ENCODE measurements around the gene RFESD. TPM values are rescaled to one million over a fixed set of nuclear protein-coding genes. Genes with fewer than 3 reads are reported as not detected.
"Not testable (repeated sequence)": the region's sequence is repeated elsewhere in the genome, so short reads cannot be mapped to it uniquely, and the experiment has no call there.

Gene RFESD
- total and polyA plus RNA-seq, 8 donors = 1.7 to 3.2 (median 2.0) TPM; not detected in 4

GRCh38 chr5:95697781-95698681 is 51.5 kb downstream of the RFESD start:
- H3K4me1 ChIP-seq = no peaks in the 10 kb centered on the region
- WGBS, 5 donors = 49 to 61% (median 56%) methylated on average over 7 of the region's 7 CpGs
- H3K27me3 ChIP-seq = no peaks in the 10 kb centered on the region
- no peak overlapping the region for H3K4me3 ChIP-seq
- H3K27ac ChIP-seq = no peak overlapping the region
- TF ChIP-seq POLR2AphosphoS5 (IDR thresholded peaks at IDR 0.05) = no peak
- no peak for TF ChIP-seq CTCF (IDR thresholded peaks at IDR 0.05)
- TF ChIP-seq EP300 (IDR thresholded peaks at IDR 0.05) = no peak
- no peak for TF ChIP-seq POLR2A (IDR thresholded peaks at IDR 0.05)
- H3K9me3 ChIP-seq = no peaks in the 10 kb centered on the region
- no peaks in the 10 kb centered on the region for H3K36me3 ChIP-seq
- DNase-seq = no peak
- intact Hi-C loops (cut with DNase I; ENCODE audit: low total_unique reads) = no loop called here

GRCh38 chr5:95699337-95699736 is 52.8 kb downstream of the RFESD start:
- no peak overlapping the region for H3K4me3 ChIP-seq
- no peak for TF ChIP-seq EP300 (IDR thresholded peaks at IDR 0.05)
- TF ChIP-seq POLR2AphosphoS5 (IDR thresholded peaks at IDR 0.05) = no peak
- intact Hi-C loops (cut with DNase I; ENCODE audit: low total_unique reads) = no loop called here
- no peak for DNase-seq
- H3K9me3 ChIP-seq = no peaks in the 10 kb centered on the region
- H3K4me1 ChIP-seq = no peaks in the 10 kb centered on the region
- 96 to 100% (median 97%) methylated on average over 1 of the region's 1 CpG for WGBS, 5 donors
- H3K27me3 ChIP-seq = no peaks in the 10 kb centered on the region
- no peak overlapping the region for H3K27ac ChIP-seq
- no peaks in the 10 kb centered on the region for H3K36me3 ChIP-seq

GRCh38 chr5:95701074-95701473 is 54.5 kb downstream of the RFESD start:
- Histone ChIP-seq H3K9me3 (no peaks in the 10 kb centered on the region), H3K36me3 (no peaks in the 10 kb centered on the region), H3K27me3 (no peaks in the 10 kb centered on the region), H3K4me3 (no peak overlapping the region), H3K4me1 (no peaks in the 10 kb centered on the region), H3K27ac (no peak overlapping the region)
- intact Hi-C loops (cut with DNase I; ENCODE audit: low total_unique reads) = no loop called here
- TF ChIP-seq CTCF (IDR thresholded peaks at IDR 0.05) = no peak
- no peak for TF ChIP-seq EP300 (IDR thresholded peaks at IDR 0.05)
- no peak for TF ChIP-seq POLR2AphosphoS5 (IDR thresholded peaks at IDR 0.05)
- TF ChIP-seq POLR2A (IDR thresholded peaks at IDR 0.05) = no peak
- no peak for DNase-seq

- no peak for DNase-seq
- intact Hi-C loops (cut with DNase I; ENCODE audit: low total_unique reads) = no loop called here
- 55 to 74% (median 66%) methylated on average over 1 of the region's 1 CpG for WGBS, 5 donors
These were observed 57.6 kb downstream of the RFESD start for GRCh38 chr5:95704150-95704549.

GRCh38 chr5:95706196-95706595 is 59.6 kb downstream of the RFESD start:
- H3K9me3 ChIP-seq; H3K4me1 ChIP-seq; H3K4me3 ChIP-seq; DNase-seq; H3K27ac ChIP-seq; H3K36me3 ChIP-seq; H3K27me3 ChIP-seq; intact Hi-C loops (cut with DNase I; ENCODE audit: low total_unique reads): not testable (repeated sequence)
- 91 to 97% (median 97%) methylated on average over 2 to 5 of the region's 5 CpGs for WGBS, 5 donors

More at GRCh38 chr5:95704150-95704549, 57.6 kb downstream of the RFESD start:
- no peaks in the 10 kb centered on the region for H3K27me3 ChIP-seq
- TF ChIP-seq CTCF (IDR thresholded peaks at IDR 0.05) = no peak
- TF ChIP-seq EP300 (IDR thresholded peaks at IDR 0.05) = no peak
- TF ChIP-seq POLR2AphosphoS5 (IDR thresholded peaks at IDR 0.05) = no peak
- TF ChIP-seq POLR2A (IDR thresholded peaks at IDR 0.05) = no peak
- no peaks in the 10 kb centered on the region for H3K4me1 ChIP-seq
- H3K9me3 ChIP-seq = no peaks in the 10 kb centered on the region
- H3K36me3 ChIP-seq = no peaks in the 10 kb centered on the region
- no peak overlapping the region for H3K4me3 ChIP-seq
- H3K27ac ChIP-seq = no peak overlapping the region

Data from stomach (tissue), 9 donors.